Stimulated activated naive B cell treated with anti-CD40 and anti-IgM and Interleukin-4, amounts not matched to agents 10 μg/mL and 1 μg/mL and 100 μg/mL, for 72 hours (primary cell): ENCODE measurements around the gene CTBP1.
A peak's percentile ranks its signal among the peaks of the same experiment; 100 is the strongest.

ENCODE experiments used
- ATAC-seq, 2 donors: fragments of 150-1000 bp; cut with Tn5 transposase; replicated peaks; 2 replicates each; pipeline ENCODE4 v1.10.0; 2021; ENCODE audit warnings: moderate library complexity in 1 of 2
- DNase-seq: peaks from one replicate; pipeline ENCODE4 v3.0.0; 2021
- H3K27ac Mint-ChIP-seq: one replicate; pipeline ENCODE4 v1.8.0; 2022; ENCODE audit warnings: mild to moderate bottlenecking, mixed read lengths
- H3K27me3 Mint-ChIP-seq, 2 donors: one replicate each; pipeline ENCODE4 v1.8.0; 2022; ENCODE audit warnings: mixed read lengths in 2 of 2
- H3K36me3 Mint-ChIP-seq, 2 donors: one replicate each; pipeline ENCODE4 v1.8.0; 2022; ENCODE audit warnings: mixed read lengths in 2 of 2, mild to moderate bottlenecking in 1 of 2
- H3K4me1 Mint-ChIP-seq, 2 donors: one replicate each; pipeline ENCODE4 v1.8.0; 2022; ENCODE audit warnings: mixed read lengths in 2 of 2, mild to moderate bottlenecking in 1 of 2
- H3K4me3 Mint-ChIP-seq, 2 donors: one replicate each; pipeline ENCODE4 v1.8.0; 2022; ENCODE audit warnings: mild to moderate bottlenecking in 2 of 2, mixed read lengths in 2 of 2, moderate library complexity in 1 of 2
- H3K9me3 Mint-ChIP-seq, 2 donors: one replicate each; pipeline ENCODE4 v1.8.0; 2022; ENCODE audit warnings: mixed read lengths in 2 of 2, mild to moderate bottlenecking in 1 of 2

Gene CTBP1

DNA sequence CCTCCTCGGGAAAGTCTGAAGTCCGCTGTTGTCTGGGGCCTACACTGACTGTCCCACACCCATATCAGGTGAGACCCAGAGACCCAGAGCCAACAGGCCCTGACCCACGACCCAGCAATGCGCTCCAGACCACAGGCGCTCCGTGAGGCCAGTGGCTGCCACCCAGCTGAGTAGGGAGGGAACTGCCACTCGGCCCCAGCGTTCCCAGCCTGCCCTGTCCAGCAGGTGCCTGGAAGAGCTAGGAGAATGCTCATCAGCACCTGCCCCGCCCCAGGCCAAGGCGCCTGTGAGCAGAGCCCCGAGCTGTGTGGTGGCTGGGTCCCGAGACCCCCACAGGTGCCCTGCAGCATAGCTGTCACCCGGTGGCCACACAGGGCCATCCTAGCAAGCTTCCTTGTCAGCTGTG, 79.2 kb downstream of the CTBP1 start:
- H3K9me3 Mint-ChIP-seq, result peaks cover 1 to 3% of the 10 kb centered on the region in 2 donors
- no peak for DNase-seq
- peaks cover 26 to 56% of the 10 kb centered on the region in 2 donors for H3K4me1 Mint-ChIP-seq
- no peak for ATAC-seq
- H3K36me3 Mint-ChIP-seq, result peaks cover 4 to 6% of the 10 kb centered on the region in 2 donors
- no peak overlapping the region for H3K4me3 Mint-ChIP-seq
- no peak overlapping the region for H3K27ac Mint-ChIP-seq
- H3K27me3 Mint-ChIP-seq, result peaks cover 16 to 36% of the 10 kb centered on the region in 2 donors

DNA sequence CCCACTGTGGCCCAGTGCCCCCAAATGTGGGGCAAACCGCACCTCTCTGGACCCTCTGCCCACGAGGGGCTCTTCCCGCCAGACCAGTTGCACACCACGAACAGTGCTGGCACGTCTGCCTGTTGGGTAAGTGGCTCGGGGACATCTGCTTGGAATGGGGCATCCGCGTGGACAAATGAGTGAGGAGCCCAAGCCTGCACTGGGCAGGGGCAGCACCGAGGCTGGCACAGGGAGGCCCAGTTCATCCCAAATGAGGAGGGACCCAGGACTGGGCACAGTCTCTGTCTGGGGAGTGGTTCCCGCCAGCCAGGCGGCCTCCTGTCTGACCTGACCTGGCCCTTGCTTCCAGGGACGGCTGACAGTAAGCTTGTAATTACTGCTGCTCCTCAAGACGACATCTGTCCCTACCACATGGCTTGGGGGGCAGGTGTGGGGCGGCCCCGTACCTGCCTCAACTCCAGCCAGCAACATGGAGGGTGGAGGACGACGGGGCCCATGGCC, 79.7 kb downstream of the CTBP1 start:
- Mint-ChIP-seq H3K27ac (no peak overlapping the region), H3K36me3 (peaks cover 6 to 8% of the 10 kb centered on the region in 2 donors), H3K4me3 (peak overlapping the region in 1 of 2 donors; percentile 36), H3K27me3 (peaks cover 16 to 36% of the 10 kb centered on the region in 2 donors), H3K4me1 (peaks cover 30 to 61% of the 10 kb centered on the region in 2 donors), H3K9me3 (peaks cover 1 to 3% of the 10 kb centered on the region in 2 donors)
- no peak for ATAC-seq
- DNase-seq, result no peak

DNA sequence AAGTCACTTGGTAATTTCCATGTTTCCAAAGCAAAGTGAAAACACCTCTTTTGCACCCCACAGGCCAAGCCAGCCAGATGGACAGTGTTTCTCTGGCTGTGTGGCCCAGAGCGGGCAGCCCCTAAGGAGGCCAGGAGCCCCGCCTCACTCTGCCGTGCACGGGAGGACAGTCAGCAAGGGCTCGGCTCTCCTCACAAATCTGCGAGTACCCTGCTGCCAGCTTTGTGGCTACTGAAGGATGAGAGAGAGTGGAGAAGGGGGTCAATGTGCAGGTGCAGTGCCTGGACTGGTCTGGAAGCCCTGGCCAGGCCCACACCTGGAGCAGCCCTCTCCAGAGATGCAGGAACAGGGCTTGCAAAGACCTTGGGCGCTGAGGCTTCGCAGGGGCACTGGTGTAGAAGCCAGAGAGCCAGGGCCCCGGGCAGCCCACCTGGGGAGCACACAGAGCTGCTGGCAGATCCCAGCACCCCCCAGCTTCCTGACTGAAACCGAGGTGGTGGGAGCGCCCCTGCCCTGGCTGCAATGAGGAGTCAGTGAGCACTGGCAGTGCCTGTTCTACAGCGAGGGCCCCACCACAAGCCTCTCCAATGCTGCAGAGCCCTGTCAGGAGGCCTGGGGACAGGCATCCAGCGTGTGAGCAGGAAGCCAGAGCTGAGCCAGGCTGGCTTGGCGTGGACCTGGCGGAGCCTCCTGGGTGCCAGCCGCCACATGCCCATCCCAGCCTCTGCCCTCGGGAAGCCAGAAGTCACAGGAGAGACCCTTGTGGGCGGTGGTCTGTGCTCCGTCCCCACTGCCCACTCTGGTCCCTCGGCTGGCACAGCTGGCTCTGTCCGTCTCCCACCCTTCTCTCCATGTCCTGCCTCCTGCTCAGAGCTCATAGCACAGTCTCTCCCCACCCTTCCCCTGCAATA, 80.5 kb downstream of the CTBP1 start:
- no peak overlapping the region for H3K27ac Mint-ChIP-seq
- H3K4me3 Mint-ChIP-seq, result peak overlapping the region; percentile 30 to 36
- peaks cover 16 to 36% of the 10 kb centered on the region in 2 donors for H3K27me3 Mint-ChIP-seq
- H3K4me1 Mint-ChIP-seq, result peaks cover 38 to 69% of the 10 kb centered on the region in 2 donors
- DNase-seq (no peak), ATAC-seq (no peak)
- H3K36me3 Mint-ChIP-seq, result peaks cover 6 to 9% of the 10 kb centered on the region in 2 donors
- H3K9me3 Mint-ChIP-seq, result peaks cover 3% of the 10 kb centered on the region in 2 donors

DNA sequence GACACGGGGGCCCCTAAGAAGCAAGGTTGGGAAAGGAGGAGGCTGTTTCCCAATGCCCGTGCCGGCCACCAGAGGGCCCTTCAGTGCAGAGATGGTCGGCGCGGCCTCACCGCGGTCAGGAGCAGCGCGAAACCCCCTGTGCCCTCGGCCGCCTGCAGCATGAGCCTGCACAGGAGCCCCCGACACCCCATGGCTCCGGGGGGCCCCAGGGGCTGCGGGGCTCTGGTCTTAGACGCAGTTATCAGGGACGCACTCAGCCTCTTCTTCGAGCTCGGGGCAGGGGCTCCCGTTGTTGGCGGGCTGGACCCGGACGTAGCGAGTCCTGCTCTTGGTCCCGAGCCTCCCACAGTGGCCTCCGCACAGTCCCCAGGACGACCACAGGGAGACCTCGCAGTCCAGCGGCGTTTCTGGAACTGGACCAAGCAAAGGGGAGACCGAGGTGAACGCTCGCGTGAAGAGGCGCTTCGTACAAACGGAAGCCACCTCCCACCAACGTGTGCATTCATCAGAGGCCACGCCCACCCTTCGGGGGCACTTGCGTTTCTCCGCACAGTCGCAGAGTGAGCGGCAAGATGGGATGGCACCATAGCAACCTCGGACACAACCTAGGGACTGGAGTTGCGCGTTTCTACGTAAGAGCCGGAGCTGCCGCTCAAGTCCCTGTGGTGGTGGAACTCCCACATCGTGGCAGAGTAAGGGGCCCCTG, 81.5 kb downstream of the CTBP1 start:
- Mint-ChIP-seq H3K36me3 (peaks cover 6 to 9% of the 10 kb centered on the region in 2 donors), H3K4me3 (peak overlapping the region; percentile 87 to 91), H3K4me1 (peaks cover 41 to 76% of the 10 kb centered on the region in 2 donors), H3K27me3 (peaks cover 12 to 27% of the 10 kb centered on the region in 2 donors), H3K9me3 (peaks cover 3 to 4% of the 10 kb centered on the region in 2 donors), H3K27ac (peak overlapping the region; percentile 93)
- DNase-seq (peak; percentile 87), ATAC-seq (peak; percentile 91 to 92)

DNA sequence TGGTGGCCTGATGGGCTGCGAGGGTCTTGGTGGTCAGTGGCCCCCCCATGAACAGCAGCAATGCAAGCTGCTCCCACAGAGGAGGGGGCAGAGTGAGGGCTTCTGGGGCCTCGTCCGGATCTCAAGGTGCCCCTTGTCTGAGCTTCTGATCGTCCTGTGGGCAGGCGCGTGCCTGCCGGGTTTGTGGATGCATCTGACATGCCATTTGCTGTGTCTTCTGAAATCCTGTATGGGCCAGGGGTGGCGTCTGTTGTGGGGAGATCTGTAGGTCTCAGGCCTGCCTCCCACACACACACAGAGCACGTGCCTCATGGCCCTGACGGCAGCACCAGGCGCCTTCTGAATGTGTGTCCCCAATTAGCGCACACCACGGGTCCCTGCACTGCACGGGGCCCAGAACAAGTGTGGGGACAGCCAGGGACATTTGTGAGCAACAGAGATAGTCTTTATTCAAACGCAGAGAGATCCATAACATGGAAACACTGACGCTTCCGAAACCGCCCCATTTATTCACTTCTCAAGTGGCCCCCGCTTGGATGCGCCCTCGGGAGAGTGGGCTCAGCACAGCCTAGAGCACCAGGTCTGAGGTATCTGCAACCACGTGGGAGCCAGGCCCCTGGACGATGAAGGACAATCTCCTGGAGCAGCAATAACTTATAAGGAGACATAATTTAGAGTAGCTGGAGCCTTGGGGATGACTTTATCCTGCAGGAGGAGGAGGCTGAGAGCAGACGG, 82.3 kb downstream of the CTBP1 start:
- peak overlapping the region; percentile 87 to 91 for H3K4me3 Mint-ChIP-seq
- H3K27me3 Mint-ChIP-seq, result peaks cover 11 to 20% of the 10 kb centered on the region in 2 donors
- DNase-seq, result no peak
- H3K27ac Mint-ChIP-seq, result peak overlapping the region; percentile 93
- H3K36me3 Mint-ChIP-seq, result peaks cover 6 to 9% of the 10 kb centered on the region in 2 donors
- peaks cover 3 to 4% of the 10 kb centered on the region in 2 donors for H3K9me3 Mint-ChIP-seq
- peaks cover 41 to 70% of the 10 kb centered on the region in 2 donors for H3K4me1 Mint-ChIP-seq
- peak; percentile 1 to 4 for ATAC-seq

DNA sequence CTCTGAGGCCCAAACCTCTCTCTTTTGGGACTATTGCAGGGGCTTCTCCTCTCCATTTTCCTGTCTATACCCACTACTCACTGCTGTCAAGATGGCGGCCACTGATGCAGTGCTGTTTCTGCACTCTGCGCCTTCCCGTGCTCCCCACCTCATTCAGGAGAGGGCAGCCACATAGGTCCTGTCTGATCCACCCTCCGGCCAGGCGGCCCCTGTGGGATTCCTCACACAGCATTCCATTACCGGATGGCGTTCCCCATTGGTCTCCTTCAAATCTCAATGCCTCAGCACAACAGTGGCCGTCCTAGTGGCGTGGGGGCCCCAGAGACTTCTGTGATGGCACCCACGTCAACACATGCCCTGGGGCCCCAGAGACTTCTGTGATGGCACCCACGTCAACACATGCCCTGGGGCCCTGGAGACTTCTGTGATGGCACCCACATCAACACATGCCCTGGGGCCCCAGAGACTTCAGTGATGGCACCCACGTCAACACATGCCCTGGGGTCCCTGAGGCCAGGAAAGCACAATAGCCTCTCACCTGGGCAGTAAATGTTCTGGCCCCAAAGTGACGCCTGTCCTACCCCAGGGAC, 83.9 kb downstream of the CTBP1 start:
- H3K27me3 Mint-ChIP-seq, result peaks cover under 1 to 6% of the 10 kb centered on the region in 2 donors
- peaks cover 3 to 4% of the 10 kb centered on the region in 2 donors for H3K9me3 Mint-ChIP-seq
- peaks cover 36 to 58% of the 10 kb centered on the region in 2 donors for H3K4me1 Mint-ChIP-seq
- no peak for ATAC-seq
- peaks cover 6 to 9% of the 10 kb centered on the region in 2 donors for H3K36me3 Mint-ChIP-seq
- peak overlapping the region; percentile 81 for H3K27ac Mint-ChIP-seq
- DNase-seq, result no peak
- peak overlapping the region in 1 of 2 donors; percentile 57 for H3K4me3 Mint-ChIP-seq

DNA sequence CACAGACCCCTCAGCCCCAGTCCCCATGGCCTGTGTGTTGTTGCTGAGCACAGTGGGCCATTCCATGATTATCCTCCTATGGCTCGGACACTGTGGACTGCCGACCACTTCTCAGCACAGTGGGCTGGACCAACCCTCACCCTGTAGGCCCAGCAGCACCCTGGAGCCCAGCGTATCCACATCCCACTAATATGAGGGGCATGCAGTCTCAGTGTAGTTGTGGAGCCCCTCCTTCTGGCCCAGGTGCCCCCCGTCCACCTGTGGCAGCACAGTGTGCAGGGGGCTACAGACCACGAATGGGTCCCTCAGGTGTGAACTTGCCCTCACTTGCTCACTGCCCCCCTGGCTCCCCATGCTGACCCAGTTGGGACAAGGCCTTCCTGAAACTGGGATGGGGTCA, 84.5 kb downstream of the CTBP1 start:
- Mint-ChIP-seq H3K27ac (peak overlapping the region; percentile 59), H3K9me3 (peaks cover 3 to 4% of the 10 kb centered on the region in 2 donors), H3K36me3 (peaks cover 6 to 9% of the 10 kb centered on the region in 2 donors), H3K27me3 (peaks cover 0 to 6% of the 10 kb centered on the region in 2 donors), H3K4me1 (peaks cover 36 to 58% of the 10 kb centered on the region in 2 donors), H3K4me3 (peak overlapping the region in 1 of 2 donors; percentile 47)
- no peak for ATAC-seq
- DNase-seq, result no peak

DNA sequence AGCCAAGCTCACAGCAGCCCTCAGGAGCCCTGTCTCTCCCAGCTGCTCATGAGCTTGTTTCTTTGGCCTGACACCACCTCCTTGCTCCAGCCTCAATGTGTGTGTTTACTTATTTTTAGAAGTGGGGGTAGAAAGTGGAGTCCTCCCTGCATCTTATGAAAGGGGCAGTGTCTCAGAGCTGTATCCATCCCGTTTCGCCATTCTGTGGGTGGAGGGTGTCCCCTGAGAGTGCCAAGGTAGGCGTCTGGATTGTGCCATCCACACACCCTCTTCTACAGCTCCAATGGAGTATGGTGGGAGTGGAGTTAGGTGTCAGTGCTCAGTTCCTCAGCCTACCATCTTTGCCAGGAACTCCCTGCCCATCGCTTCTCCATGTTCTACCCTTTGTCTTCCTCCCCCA, 84.9 kb downstream of the CTBP1 start:
- Mint-ChIP-seq H3K9me3 (peaks cover 3 to 4% of the 10 kb centered on the region in 2 donors), H3K27ac (peak overlapping the region; percentile 59), H3K4me3 (peak overlapping the region in 1 of 2 donors; percentile 47), H3K4me1 (peaks cover 34 to 56% of the 10 kb centered on the region in 2 donors), H3K36me3 (peaks cover 6 to 9% of the 10 kb centered on the region in 2 donors), H3K27me3 (peaks cover 0 to 2% of the 10 kb centered on the region in 2 donors)
- no peak for ATAC-seq
- DNase-seq, result no peak
